Activated CD4-positive, alpha-beta T cell treated with anti-CD3 and anti-CD28 coated beads for 36 hours (primary cell): ENCODE data around the gene GTF2IRD1. TPM values are rescaled to one million over a fixed set of nuclear protein-coding genes. Genes with fewer than 3 reads are reported as not detected.
A peak's percentile ranks its signal among the peaks of the same experiment; 100 is the strongest.
"Not testable (repeated sequence)": the region's sequence is repeated elsewhere in the genome, so short reads cannot be mapped to it uniquely, and the experiment has no call there.

Source experiments
- ATAC-seq: fragments of 200-7000 bp; cut with Tn5 transposase; one replicate; pipeline ENCODE4 v1.10.0; 2021; ENCODE audit warnings: mild to moderate bottlenecking, moderate library complexity
- CTCF ChIA-PET: fragments of 350-600 bp; sonication (Branson Sonifier 250); formaldehyde crosslinking; loops from one replicate; lab custom pipeline; 2021; ENCODE audit warnings: antibody characterized with exemption; lab: Charles Lee
- POLR2A ChIA-PET: fragments of 350-600 bp; sonication (Branson Sonifier 250); formaldehyde crosslinking; loops from one replicate; lab custom pipeline; 2021; ENCODE audit warnings: antibody characterized with exemption, inconsistent platforms; lab: Charles Lee
- DNase-seq: peaks from one replicate; pipeline ENCODE4 v3.0.0-alpha.2; 2020
- H3K27ac Mint-ChIP-seq: one replicate; pipeline ENCODE4 v1.8.0; 2021; ENCODE audit warnings: mixed read lengths
- H3K27me3 Mint-ChIP-seq: one replicate; pipeline ENCODE4 v1.8.0; 2021; ENCODE audit warnings: mixed read lengths
- H3K36me3 Mint-ChIP-seq: one replicate; pipeline ENCODE4 v1.8.0; 2021; ENCODE audit warnings: low read depth, mixed read lengths
- H3K4me1 Mint-ChIP-seq: one replicate; pipeline ENCODE4 v1.8.0; 2021; ENCODE audit warnings: mixed read lengths
- H3K4me3 Mint-ChIP-seq: one replicate; pipeline ENCODE4 v1.8.0; 2021; ENCODE audit warnings: mild to moderate bottlenecking, moderate library complexity, mixed read lengths
- H3K9me3 Mint-ChIP-seq: one replicate; pipeline ENCODE4 v1.8.0; 2021; ENCODE audit warnings: low read depth, mixed read lengths
- intact Hi-C, 2 experiments: fragments of 100-400 bp; cut with DNase I in 1 of 2; cut with micrococcal nuclease in 1 of 2; formaldehyde crosslinking; loops; one replicate each; pipeline versions ENCODE4 v1.14.2 to v1.15.1; 2022 to 2024; cut with DNase I, micrococcal nuclease
- total RNA-seq, 2 experiments: library from RNA; stranded (reverse); gene quantifications; one replicate each; pipeline ENCODE4 v1.2.3, GENCODE V29; 2021

The GTF2IRD1 gene
- total RNA-seq, 2 experiments from 2014 or later, result 4.6 to 5.3 TPM

GRCh38 chr7:74544706-74545469 is 91.2 kb downstream of the GTF2IRD1 start:
- Mint-ChIP-seq H3K9me3 (peaks cover 3% of the 10 kb centered on the region), H3K27ac (no peak overlapping the region), H3K27me3 (no peaks in the 10 kb centered on the region), H3K4me3 (no peak overlapping the region), H3K4me1 (no peaks in the 10 kb centered on the region), H3K36me3 (peaks cover 5% of the 10 kb centered on the region)
- ATAC-seq (peak; percentile 77), DNase-seq (peak; percentile 70)
- ChIA-PET POLR2A (no interaction called here), CTCF (interaction anchor here (0.8 kb wide), 1 partner anchor 144 kb away, joined by 3 read pairs; no protein-coding TSS in a partner anchor)
- intact Hi-C loops, result loop anchor here (1.0 to 5.0 kb wide), 3 partner anchors 93 to 128 kb away; partner anchors contain the start of gene GTF2IRD1 (in 1 of the 2)

DNA sequence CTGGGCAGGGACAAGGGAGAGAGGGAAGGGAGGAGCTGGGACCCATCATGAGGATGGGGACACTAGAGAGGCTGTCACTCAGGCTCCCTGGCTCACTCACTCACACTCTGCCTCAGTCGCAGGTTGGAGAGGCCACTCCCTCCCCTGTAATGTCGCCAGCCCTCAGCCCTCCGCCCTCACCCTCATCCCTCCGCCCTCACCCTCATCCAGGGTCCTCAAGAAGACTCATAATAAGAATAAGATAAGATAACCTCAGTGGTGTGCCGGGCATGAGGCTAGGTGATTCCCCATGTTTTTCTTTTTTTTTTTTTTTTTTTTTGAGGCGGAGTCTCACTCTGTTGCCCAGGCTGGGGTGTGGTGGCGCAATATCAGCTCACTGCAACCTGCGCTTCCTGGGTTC is 92.2 kb downstream of the GTF2IRD1 start:
- Mint-ChIP-seq H3K4me3 (no peak overlapping the region), H3K4me1 (no peaks in the 10 kb centered on the region), H3K27ac (no peak overlapping the region), H3K36me3 (peaks cover 5% of the 10 kb centered on the region), H3K9me3 (peaks cover 3% of the 10 kb centered on the region), H3K27me3 (no peaks in the 10 kb centered on the region)
- ChIA-PET POLR2A (no interaction called here), CTCF (interaction anchor here (0.6 to 0.7 kb wide), 2 partner anchors 9 to 101 kb away, joined by 3 to 4 read pairs; no protein-coding TSS in a partner anchor)
- ATAC-seq (no peak), DNase-seq (no peak)
- intact Hi-C loops, result loop anchor here (1.0 kb wide), 2 partner anchors 96 to 129 kb away; no protein-coding TSS in a partner anchor

DNA sequence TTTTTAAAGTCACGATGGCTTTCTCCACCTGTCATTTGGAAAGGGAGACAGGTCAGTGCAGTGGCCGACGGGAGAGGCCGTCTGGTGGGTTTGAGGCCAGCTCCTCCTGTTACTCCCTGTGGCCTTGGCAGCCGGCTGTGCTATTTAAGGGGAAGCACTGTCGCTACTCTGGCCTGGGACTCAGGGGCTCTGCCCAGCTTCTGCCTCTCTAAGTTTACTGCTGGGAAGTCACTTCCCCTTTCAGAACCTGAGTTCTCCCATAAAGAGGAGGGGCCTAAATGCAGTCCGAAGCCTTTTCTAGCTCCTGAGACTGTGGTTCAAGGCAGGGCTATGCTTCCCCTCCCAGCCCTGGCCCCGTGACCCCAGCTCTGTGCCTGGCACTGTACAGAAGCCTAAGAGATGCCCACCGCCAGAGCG is 99.9 kb downstream of the GTF2IRD1 start:
- H3K36me3 Mint-ChIP-seq, H3K27ac Mint-ChIP-seq, POLR2A ChIA-PET, H3K4me1 Mint-ChIP-seq, H3K27me3 Mint-ChIP-seq, DNase-seq, H3K4me3 Mint-ChIP-seq, intact Hi-C loops, H3K9me3 Mint-ChIP-seq, ATAC-seq: not testable (repeated sequence)
- CTCF ChIA-PET, result interaction anchor here (0.7 kb wide), 1 partner anchor 1796 kb away, joined by 3 read pairs; no protein-coding TSS in a partner anchor

- POLR2A ChIA-PET, result no interaction called here
- no peaks in the 10 kb centered on the region for H3K4me1 Mint-ChIP-seq
- DNase-seq (no peak), ATAC-seq (no peak)
- CTCF ChIA-PET, result interaction anchor here (0.7 kb wide), 1 partner anchor 1796 kb away, joined by 3 read pairs; no protein-coding TSS in a partner anchor
- no peaks in the 10 kb centered on the region for H3K27me3 Mint-ChIP-seq
- H3K9me3 Mint-ChIP-seq, result no peaks in the 10 kb centered on the region
- intact Hi-C loops, result no loop called here
- no peak overlapping the region for H3K27ac Mint-ChIP-seq
- H3K4me3 Mint-ChIP-seq, result no peak overlapping the region
- no peaks in the 10 kb centered on the region for H3K36me3 Mint-ChIP-seq
These were observed 100.5 kb downstream of the GTF2IRD1 start for GRCh38 chr7:74554178-74554577.

DNA sequence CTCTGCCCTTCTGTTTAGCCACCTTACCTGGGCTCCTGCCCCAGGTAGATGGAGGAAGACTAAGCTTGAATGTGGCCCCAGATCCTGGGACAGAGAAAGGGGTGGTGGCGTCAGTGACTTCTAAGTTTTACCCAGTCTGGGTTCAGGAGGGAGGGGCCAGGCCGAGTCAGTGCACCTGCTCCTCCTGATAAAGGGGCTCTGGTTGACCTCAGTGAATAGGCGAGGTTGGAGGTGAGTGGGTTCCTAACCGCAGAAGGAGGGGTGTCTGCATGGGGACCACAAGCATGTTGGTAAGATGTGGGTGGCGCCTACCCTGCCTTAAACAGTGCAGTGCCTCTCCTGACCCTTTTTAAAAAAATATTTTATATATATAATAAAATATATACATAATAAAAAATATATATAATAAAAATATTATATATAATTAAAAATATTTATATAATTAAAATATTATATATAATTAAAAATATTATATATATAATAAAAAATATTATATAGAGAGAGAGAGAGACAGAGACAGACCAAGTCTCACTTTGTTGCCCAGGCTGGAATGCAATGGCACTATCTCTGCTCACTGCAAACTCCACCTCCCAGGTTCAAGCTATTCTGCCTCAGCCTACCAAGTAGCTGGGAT is 106.5 kb downstream of the GTF2IRD1 start:
- Mint-ChIP-seq H3K27me3 (no peaks in the 10 kb centered on the region), H3K9me3 (no peaks in the 10 kb centered on the region), H3K4me3 (no peak overlapping the region), H3K4me1 (no peaks in the 10 kb centered on the region), H3K27ac (no peak overlapping the region), H3K36me3 (no peaks in the 10 kb centered on the region)
- no peak for DNase-seq
- ChIA-PET POLR2A (no interaction called here), CTCF (no interaction called here)
- no peak for ATAC-seq
- intact Hi-C loops, result no loop called here

- H3K27ac Mint-ChIP-seq, result no peak overlapping the region
- H3K36me3 Mint-ChIP-seq, result no peaks in the 10 kb centered on the region
- H3K9me3 Mint-ChIP-seq, result no peaks in the 10 kb centered on the region
- ChIA-PET POLR2A (no interaction called here), CTCF (no interaction called here)
- no peak for DNase-seq
- H3K4me1 Mint-ChIP-seq, result no peaks in the 10 kb centered on the region
- no peak for ATAC-seq
- H3K27me3 Mint-ChIP-seq, result no peaks in the 10 kb centered on the region
- intact Hi-C loops, result no loop called here
- H3K4me3 Mint-ChIP-seq, result no peak overlapping the region
These were observed 108.3 kb downstream of the GTF2IRD1 start for GRCh38 chr7:74561898-74562613.

- POLR2A ChIA-PET, H3K27me3 Mint-ChIP-seq, ATAC-seq, H3K36me3 Mint-ChIP-seq, DNase-seq, H3K27ac Mint-ChIP-seq, H3K4me1 Mint-ChIP-seq, intact Hi-C loops, H3K4me3 Mint-ChIP-seq, H3K9me3 Mint-ChIP-seq: not testable (repeated sequence)
- CTCF ChIA-PET, result interaction anchor here (0.6 kb wide), 1 partner anchor 161 kb away, joined by 3 read pairs; no protein-coding TSS in a partner anchor
These were observed 109.9 kb downstream of the GTF2IRD1 start for GRCh38 chr7:74563639-74564038.

GRCh38 chr7:74567318-74567668 is 113.6 kb downstream of the GTF2IRD1 start:
- no peak overlapping the region for H3K4me3 Mint-ChIP-seq

DNA sequence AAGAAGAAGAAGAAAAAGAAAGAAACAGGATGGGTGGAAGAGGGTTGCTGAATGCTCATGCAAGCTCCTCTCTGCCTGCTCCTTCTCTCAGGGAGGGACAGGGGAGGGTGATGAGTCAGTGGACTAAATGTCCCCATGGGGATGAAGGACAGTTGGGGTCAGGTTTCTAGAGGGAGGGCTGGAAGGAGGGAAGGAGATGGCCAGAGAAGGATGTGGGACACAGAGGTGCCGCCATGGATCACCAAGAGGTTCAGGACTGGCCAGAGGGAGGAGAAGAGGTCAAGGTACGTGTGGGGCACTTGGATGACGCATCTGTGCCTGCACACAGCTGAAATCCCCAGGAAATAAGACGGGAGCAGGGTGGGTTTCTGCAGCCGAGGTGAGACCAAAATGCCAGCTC is 115.0 kb downstream of the GTF2IRD1 start:
- Mint-ChIP-seq H3K9me3 (no peaks in the 10 kb centered on the region), H3K27me3 (no peaks in the 10 kb centered on the region), H3K4me1 (peaks cover 15% of the 10 kb centered on the region), H3K4me3 (no peak overlapping the region), H3K36me3 (no peaks in the 10 kb centered on the region), H3K27ac (no peak overlapping the region)
- intact Hi-C loops, result no loop called here
- POLR2A ChIA-PET, result no interaction called here
- CTCF ChIA-PET, result interaction anchor here (0.6 to 1.0 kb wide), 4 partner anchors 47 to 1264 kb away, joined by 3 to 4 read pairs (median 3); no protein-coding TSS in a partner anchor
- no peak for ATAC-seq
- no peak for DNase-seq

More at GRCh38 chr7:74567318-74567668, 113.6 kb downstream of the GTF2IRD1 start:
- H3K27me3 Mint-ChIP-seq, result no peaks in the 10 kb centered on the region
- no peak overlapping the region for H3K27ac Mint-ChIP-seq
- no peaks in the 10 kb centered on the region for H3K36me3 Mint-ChIP-seq
- DNase-seq (no peak), ATAC-seq (no peak)
- ChIA-PET CTCF (interaction anchor here (0.6 to 2.9 kb wide), 9 partner anchors 15 to 160 kb away, joined by 3 to 18 read pairs (median 4); no protein-coding TSS in a partner anchor), POLR2A (no interaction called here)
- intact Hi-C loops, result loop anchor here in 1 of 2 experiments (2.0 kb wide), 1 partner anchor 116 kb away; no protein-coding TSS in a partner anchor
- peaks cover 15% of the 10 kb centered on the region for H3K4me1 Mint-ChIP-seq
- H3K9me3 Mint-ChIP-seq, result no peaks in the 10 kb centered on the region

- CTCF ChIA-PET, result interaction anchor here (0.6 to 1.3 kb wide), 7 partner anchors 17 to 1263 kb away, joined by 3 to 4 read pairs (median 3); no protein-coding TSS in a partner anchor
These were observed 115.9 kb downstream of the GTF2IRD1 start for GRCh38 chr7:74569501-74570075.

More at GRCh38 chr7:74569501-74570075, 115.9 kb downstream of the GTF2IRD1 start:
- Mint-ChIP-seq H3K4me3 (no peak overlapping the region), H3K27ac (peak overlapping the region; percentile 63), H3K4me1 (peaks cover 15% of the 10 kb centered on the region), H3K36me3 (no peaks in the 10 kb centered on the region), H3K9me3 (no peaks in the 10 kb centered on the region), H3K27me3 (no peaks in the 10 kb centered on the region)
- DNase-seq, result peak; percentile 55
- POLR2A ChIA-PET, result no interaction called here
- peak; percentile 71 for ATAC-seq
- intact Hi-C loops, result no loop called here
